HUES64 (cell line): Measurements from ENCODE around the gene TPP1.

ENCODE experiments used
- H3K27ac ChIP-seq: 2 replicates; pipeline ENCODE4 v1.7.0; 2013; ENCODE audit warnings: low read depth, low read length, inconsistent platforms
- H3K27me3 ChIP-seq: 2 replicates; pipeline ENCODE4 v1.6.1; 2013; ENCODE audit warnings: mild to moderate bottlenecking, low read length; ENCODE audit not compliant: insufficient read depth
- H3K36me3 ChIP-seq: 2 replicates; pipeline ENCODE4 v1.6.1; 2013; ENCODE audit warnings: mild to moderate bottlenecking, low read length; ENCODE audit not compliant: insufficient read depth
- H3K4me1 ChIP-seq: 2 replicates; pipeline ENCODE4 v1.6.1; 2013; ENCODE audit warnings: mild to moderate bottlenecking, low read length, moderate library complexity; ENCODE audit not compliant: insufficient read depth
- H3K4me3 ChIP-seq: 2 replicates; pipeline ENCODE4 v1.5.1; 2013; ENCODE audit warnings: mild to moderate bottlenecking, low read length, moderate library complexity
- H3K9ac ChIP-seq: 2 replicates; pipeline ENCODE4 v1.6.1; 2013; ENCODE audit warnings: mild to moderate bottlenecking, low read depth, low read length
- H3K9me3 ChIP-seq: 2 replicates; pipeline ENCODE4 v1.6.1; 2013; ENCODE audit warnings: low read depth, low read length; ENCODE audit not compliant: insufficient read depth
- WGBS: fragments of 150-250, 120-280 bp; methylation state at CpG from one replicate; pipeline ENCODE4 v1.1.7; 2013; ENCODE audit warnings: missing lambda C conversion rate; 5-methylcytosine and 5-hydroxymethylcytosine counted together

TPP1 gene

GRCh38 chr11:6646918-6647679, 27.9 kb upstream of the TPP1 start:
- H3K9ac ChIP-seq = no peak overlapping the region
- no peak overlapping the region for H3K4me3 ChIP-seq
- no peaks in the 10 kb centered on the region for H3K9me3 ChIP-seq
- H3K36me3 ChIP-seq = no peaks in the 10 kb centered on the region
- no peak overlapping the region for H3K27ac ChIP-seq
- peaks cover 8% of the 10 kb centered on the region for H3K4me1 ChIP-seq
- 67% methylated on average over 9 of the region's 9 CpGs for WGBS
- H3K27me3 ChIP-seq = no peaks in the 10 kb centered on the region

DNA sequence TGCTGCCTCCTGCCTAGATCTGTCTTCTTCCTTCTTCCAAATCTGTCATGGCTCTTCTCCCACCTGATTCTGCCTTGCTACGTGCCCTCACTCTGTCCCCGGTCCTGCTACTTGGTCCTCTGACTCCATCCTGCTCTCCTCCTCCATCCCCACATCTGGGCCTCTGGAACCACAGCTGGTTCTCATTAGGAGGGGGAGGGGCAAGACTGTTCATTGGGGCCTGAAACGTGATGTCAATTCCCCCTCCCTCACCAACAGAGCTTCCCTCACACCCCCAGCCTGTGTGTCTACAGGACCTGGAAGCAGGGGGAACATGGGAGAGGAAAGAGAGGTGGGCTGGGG, 27.3 kb upstream of the TPP1 start:
- H3K9ac ChIP-seq = no peak overlapping the region
- no peak overlapping the region for H3K27ac ChIP-seq
- 75% methylated on average over 2 of the region's 3 CpGs for WGBS
- no peak overlapping the region for H3K4me3 ChIP-seq
- no peaks in the 10 kb centered on the region for H3K9me3 ChIP-seq
- H3K36me3 ChIP-seq = no peaks in the 10 kb centered on the region
- H3K27me3 ChIP-seq = no peaks in the 10 kb centered on the region
- H3K4me1 ChIP-seq = peaks cover 8% of the 10 kb centered on the region

DNA sequence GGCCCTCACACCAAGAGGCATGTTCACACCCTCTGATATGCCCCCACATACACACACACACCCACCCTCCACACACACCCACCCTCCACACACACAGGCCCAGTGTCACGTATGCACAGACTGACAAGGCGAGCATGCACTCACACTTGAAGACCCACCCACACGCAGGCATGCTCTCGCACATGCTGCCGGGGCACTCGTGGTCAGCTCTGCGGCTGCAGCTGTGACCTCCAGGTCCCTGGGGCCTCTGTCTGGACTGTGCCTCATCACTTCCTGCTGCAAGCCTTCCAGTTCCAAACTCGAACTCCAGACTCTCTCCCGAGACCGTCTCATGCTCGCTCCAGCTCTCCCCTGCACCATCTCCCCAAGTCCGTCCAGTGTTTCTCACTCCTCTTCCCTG, 26.8 kb upstream of the TPP1 start:
- Histone ChIP-seq H3K9ac (no peak overlapping the region), H3K36me3 (no peaks in the 10 kb centered on the region), H3K9me3 (no peaks in the 10 kb centered on the region), H3K4me1 (peaks cover 8% of the 10 kb centered on the region), H3K27me3 (no peaks in the 10 kb centered on the region), H3K4me3 (no peak overlapping the region), H3K27ac (no peak overlapping the region)
- 92% methylated on average over 12 of the region's 12 CpGs for WGBS

- no peaks in the 10 kb centered on the region for H3K9me3 ChIP-seq
- H3K27ac ChIP-seq = no peak overlapping the region
- H3K4me1 ChIP-seq = peaks cover 8% of the 10 kb centered on the region
- H3K9ac ChIP-seq = no peak overlapping the region
- WGBS = 89% methylated on average over 7 of the region's 7 CpGs
- no peaks in the 10 kb centered on the region for H3K27me3 ChIP-seq
- H3K36me3 ChIP-seq = no peaks in the 10 kb centered on the region
- no peak overlapping the region for H3K4me3 ChIP-seq
These were observed 23.7 kb upstream of the TPP1 start for GRCh38 chr11:6642957-6643356.

DNA sequence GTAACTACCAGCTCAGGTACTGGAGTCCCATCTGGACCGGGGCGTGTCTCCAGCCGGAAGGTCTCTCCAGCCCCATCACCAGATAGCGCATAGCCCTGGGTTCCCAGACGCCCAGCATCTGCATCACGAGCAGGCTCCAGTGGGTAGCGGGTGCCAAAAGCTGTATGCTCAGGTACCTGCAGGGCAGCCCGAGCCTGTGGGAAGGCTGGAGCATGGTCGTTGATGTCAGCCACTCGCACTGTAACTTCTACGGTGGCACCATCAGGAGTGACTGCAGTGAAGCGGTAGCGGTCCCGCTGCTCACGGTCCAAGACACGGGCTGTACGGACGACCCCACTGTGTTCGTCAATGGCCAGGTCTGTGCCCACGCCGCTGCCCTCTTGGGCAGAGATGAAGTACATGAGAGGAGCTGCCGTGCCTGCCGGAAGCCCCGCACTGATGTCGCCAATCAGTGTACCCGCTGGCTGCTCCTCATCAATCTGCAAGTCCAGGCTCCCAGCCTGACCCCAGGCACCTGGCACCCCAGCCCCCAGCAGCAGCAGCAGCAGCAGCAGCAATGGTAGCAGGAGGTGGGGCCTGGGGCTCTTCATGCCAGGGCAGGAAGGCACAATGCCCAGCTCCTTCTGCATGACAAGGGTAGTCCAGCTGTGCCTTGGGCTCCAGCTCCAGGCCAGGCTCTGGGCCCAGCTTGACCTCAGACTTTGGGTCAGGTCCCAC, 21.9 kb upstream of the TPP1 start:
- Histone ChIP-seq H3K4me3 (no peak overlapping the region), H3K36me3 (no peaks in the 10 kb centered on the region), H3K9me3 (no peaks in the 10 kb centered on the region), H3K9ac (no peak overlapping the region), H3K4me1 (no peaks in the 10 kb centered on the region), H3K27me3 (no peaks in the 10 kb centered on the region), H3K27ac (no peak overlapping the region)
- 96% methylated on average over 26 of the region's 26 CpGs for WGBS

- Histone ChIP-seq H3K27me3 (no peaks in the 10 kb centered on the region), H3K4me1 (no peaks in the 10 kb centered on the region), H3K9ac (no peak overlapping the region), H3K9me3 (no peaks in the 10 kb centered on the region), H3K27ac (no peak overlapping the region), H3K4me3 (no peak overlapping the region), H3K36me3 (no peaks in the 10 kb centered on the region)
- 96% methylated on average over 36 of the region's 36 CpGs for WGBS
These were observed 21.1 kb upstream of the TPP1 start for GRCh38 chr11:6640036-6640984.

DNA sequence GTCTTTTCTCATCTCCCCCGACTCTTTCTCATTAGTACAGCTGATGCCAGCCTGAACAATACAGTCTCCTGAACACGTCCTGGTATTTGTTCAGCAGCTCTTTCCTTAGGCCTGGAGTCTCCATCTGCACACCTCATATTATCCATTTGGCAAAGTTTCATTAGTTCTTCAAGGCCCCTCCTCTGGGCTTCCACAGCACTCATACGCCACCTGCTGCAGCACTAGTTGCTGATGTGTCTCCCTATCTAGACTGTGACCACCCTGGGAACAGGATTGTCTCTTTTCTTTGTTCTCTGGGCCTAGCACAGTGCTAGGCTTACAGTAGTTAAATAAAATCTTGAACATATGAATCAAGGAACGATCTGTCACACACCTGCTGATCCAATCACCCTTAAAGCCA, 19.2 kb upstream of the TPP1 start:
- H3K4me1 ChIP-seq = no peaks in the 10 kb centered on the region
- H3K4me3 ChIP-seq = no peak overlapping the region
- H3K9ac ChIP-seq = no peak overlapping the region
- H3K9me3 ChIP-seq = no peaks in the 10 kb centered on the region
- no peaks in the 10 kb centered on the region for H3K27me3 ChIP-seq
- H3K27ac ChIP-seq = no peak overlapping the region
- WGBS = 88% methylated on average over 4 of the region's 4 CpGs
- no peaks in the 10 kb centered on the region for H3K36me3 ChIP-seq

DNA sequence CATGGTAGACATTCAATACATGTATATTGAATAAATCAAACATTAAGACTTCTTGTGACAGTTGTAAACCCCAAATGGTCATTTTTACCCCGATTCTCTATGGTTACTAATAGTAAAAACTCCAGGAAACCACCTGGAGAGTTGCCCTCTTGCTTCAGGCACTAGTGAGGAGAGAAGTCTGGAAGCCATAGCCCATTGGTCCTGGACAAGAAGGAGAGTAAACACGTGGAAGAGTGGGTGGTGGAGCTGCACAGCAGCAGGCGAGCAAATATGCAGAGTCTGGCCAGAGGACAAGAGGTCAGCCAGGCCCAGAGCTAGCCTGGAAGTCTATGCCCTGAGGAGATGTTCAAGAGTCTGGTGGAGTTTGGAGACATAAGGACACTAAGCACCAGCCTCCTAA, 18.6 kb upstream of the TPP1 start:
- H3K27me3 ChIP-seq = no peaks in the 10 kb centered on the region
- no peak overlapping the region for H3K9ac ChIP-seq
- 79% methylated on average over 3 of the region's 3 CpGs for WGBS
- no peaks in the 10 kb centered on the region for H3K9me3 ChIP-seq
- H3K36me3 ChIP-seq = no peaks in the 10 kb centered on the region
- no peak overlapping the region for H3K4me3 ChIP-seq
- H3K27ac ChIP-seq = no peak overlapping the region
- no peaks in the 10 kb centered on the region for H3K4me1 ChIP-seq

DNA sequence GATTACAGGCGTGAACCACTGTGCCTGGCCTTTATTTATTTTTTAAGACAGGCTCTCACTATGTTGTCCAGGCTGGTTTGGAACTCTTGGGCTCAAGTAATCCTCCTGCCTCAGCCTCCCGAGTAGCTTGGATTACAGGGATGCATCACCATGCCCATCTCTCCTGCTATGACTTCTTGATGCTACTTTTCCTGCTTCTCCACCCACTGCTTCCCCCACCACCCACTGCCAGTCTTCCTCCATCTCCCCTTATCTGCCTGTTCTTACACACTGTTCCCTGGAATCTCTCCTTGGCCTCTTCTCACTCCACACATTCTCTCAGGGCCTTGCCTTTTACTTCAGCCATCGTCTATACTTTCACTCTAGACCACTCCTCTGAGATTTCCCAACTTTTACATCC, 17.3 kb upstream of the TPP1 start:
- H3K9ac ChIP-seq = no peak overlapping the region
- no peak overlapping the region for H3K4me3 ChIP-seq
- no peaks in the 10 kb centered on the region for H3K9me3 ChIP-seq
- H3K27ac ChIP-seq = no peak overlapping the region
- 89% methylated on average over 3 of the region's 3 CpGs for WGBS
- H3K36me3 ChIP-seq = no peaks in the 10 kb centered on the region
- H3K4me1 ChIP-seq = no peaks in the 10 kb centered on the region
- peaks cover 8% of the 10 kb centered on the region for H3K27me3 ChIP-seq

DNA sequence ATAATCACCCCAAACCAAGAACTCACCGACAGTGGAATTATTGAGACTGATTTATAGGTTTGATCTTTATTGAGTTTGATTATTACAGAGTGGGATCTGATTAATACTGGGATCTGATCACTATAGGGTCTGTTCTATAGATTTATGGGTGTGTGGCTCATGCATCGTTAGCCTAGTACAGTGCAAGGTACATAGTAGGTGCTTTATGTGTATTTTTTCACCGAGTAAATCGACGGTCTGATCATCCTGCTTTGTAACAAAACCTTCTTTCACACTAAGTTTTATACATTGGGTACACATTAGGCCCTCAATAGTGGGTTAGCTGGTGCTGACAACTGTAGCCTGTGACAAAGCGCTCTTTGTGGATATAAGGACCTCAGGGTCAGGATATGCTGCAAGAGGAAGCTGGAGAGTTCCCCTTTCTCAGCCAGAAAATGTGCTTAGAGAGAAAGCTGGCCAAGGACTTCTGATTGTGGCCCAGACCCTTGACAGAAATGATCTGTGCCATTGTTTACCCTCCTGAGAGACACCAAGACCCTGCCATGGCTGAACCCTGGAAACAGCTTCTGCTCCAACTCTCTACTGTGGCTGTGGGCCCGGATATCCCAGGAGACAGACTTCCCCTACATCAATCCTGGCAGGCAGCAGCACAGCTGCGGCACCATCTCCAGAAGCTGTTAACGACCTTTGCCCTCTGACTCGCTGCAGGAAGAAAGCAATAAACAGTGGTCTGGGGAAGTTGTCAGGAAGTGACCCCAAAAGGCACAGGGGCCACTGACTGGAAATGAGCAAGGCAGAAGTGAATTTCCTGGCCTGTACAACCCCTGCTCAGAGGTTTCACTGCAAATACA, 16.1 kb upstream of the TPP1 start:
- Histone ChIP-seq H3K4me3 (no peak overlapping the region), H3K9ac (no peak overlapping the region), H3K36me3 (no peaks in the 10 kb centered on the region), H3K9me3 (no peaks in the 10 kb centered on the region), H3K4me1 (no peaks in the 10 kb centered on the region; the same call in 1 of the 2 replicates), H3K27me3 (peaks cover 20% of the 10 kb centered on the region), H3K27ac (no peak overlapping the region)
- WGBS = 73% methylated on average over 8 of the region's 10 CpGs
